Spinal cord (tissue), 10 donors: ENCODE data around the gene CBS. TPM values are rescaled to one million over a fixed set of nuclear protein-coding genes. Genes with fewer than 3 reads are reported as not detected.
"Not testable (repeated sequence)": the region's sequence is repeated elsewhere in the genome, so short reads cannot be mapped to it uniquely, and the experiment has no call there.

Source experiments
- DNase-seq, 6 donors: peaks; one replicate each; pipeline versions ENCODE4 v3.0.0 to v3.0.0-alpha.2; 2013 to 2015; ENCODE audit warnings: low spot score in 6 of 6, low read depth in 4 of 6
- H3K27ac ChIP-seq: one replicate; pipeline ENCODE4 v1.5.1; 2013; ENCODE audit warnings: low read depth, low read length, control low read depth
- H3K27me3 ChIP-seq: one replicate; pipeline ENCODE4 v1.6.1; 2013; ENCODE audit warnings: low read length; ENCODE audit not compliant: control insufficient read depth, insufficient read depth
- H3K36me3 ChIP-seq: one replicate; pipeline ENCODE4 v1.6.1; 2013; ENCODE audit warnings: low read length; ENCODE audit not compliant: control insufficient read depth, insufficient read depth
- H3K4me1 ChIP-seq: one replicate; pipeline ENCODE4 v1.6.1; 2013; ENCODE audit warnings: low read length; ENCODE audit not compliant: control insufficient read depth, insufficient read depth
- H3K4me3 ChIP-seq: one replicate; pipeline ENCODE4 v1.5.1; 2013; ENCODE audit warnings: low read depth, low read length, control low read depth
- H3K9me3 ChIP-seq: one replicate; pipeline ENCODE4 v1.6.1; 2013; ENCODE audit warnings: low read length; ENCODE audit not compliant: control insufficient read depth, insufficient read depth
- WGBS: methylation state at CpG from one replicate; pipeline ENCODE4 v1.1.5; 2013; ENCODE audit warnings: missing lambda C conversion rate; ENCODE audit not compliant: insufficient coverage; 5-methylcytosine and 5-hydroxymethylcytosine counted together
- polyA plus RNA-seq, 2 donors: library from polyadenylated mRNA; unstranded; fragments of 120-200 nt; gene quantifications; one replicate each; pipeline ENCODE4 v1.2.1, GENCODE V29; 2013; ENCODE audit not compliant: insufficient read length in 2 of 2
- total RNA-seq, 2 donors: library from RNA; depleted of rRNA in 1 of 2; stranded (reverse); fragments of 120-200 nt in 1 of 2; fragments of >200 nt in 1 of 2; gene quantifications; one replicate each; pipeline versions ENCODE4 v1.2.3 to v1.2.4, GENCODE V29; 2013 to 2014
- donor health status: healthy.

CBS gene
- total and polyA plus RNA-seq, 4 donors = 25.8 to 135 (median 77.6) TPM

DNA sequence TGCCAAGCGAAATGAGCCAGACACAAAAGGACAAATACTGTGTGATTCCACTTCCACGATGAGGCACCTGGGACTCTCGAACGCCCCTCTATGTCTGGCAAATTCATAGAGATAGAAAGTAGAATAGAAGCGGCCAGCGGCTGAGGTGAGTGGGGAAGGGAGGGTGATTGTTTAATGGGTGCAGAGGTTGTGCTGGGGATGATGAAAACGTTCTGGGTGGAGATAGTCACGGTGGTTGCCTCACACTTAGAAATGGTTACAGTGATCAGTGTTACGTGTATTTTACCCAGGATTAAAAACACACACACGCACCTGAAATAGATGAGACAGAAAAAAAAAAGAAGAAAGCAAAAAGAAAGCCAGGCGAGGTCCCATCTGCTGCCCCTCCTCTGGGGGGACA lies 2.9 kb downstream of the CBS start:
- no CpG with 5 or more reads among the region's 11 CpGs for WGBS
- H3K4me1 ChIP-seq, H3K27ac ChIP-seq, H3K36me3 ChIP-seq, H3K9me3 ChIP-seq, DNase-seq, H3K4me3 ChIP-seq, H3K27me3 ChIP-seq: not testable (repeated sequence)

DNA sequence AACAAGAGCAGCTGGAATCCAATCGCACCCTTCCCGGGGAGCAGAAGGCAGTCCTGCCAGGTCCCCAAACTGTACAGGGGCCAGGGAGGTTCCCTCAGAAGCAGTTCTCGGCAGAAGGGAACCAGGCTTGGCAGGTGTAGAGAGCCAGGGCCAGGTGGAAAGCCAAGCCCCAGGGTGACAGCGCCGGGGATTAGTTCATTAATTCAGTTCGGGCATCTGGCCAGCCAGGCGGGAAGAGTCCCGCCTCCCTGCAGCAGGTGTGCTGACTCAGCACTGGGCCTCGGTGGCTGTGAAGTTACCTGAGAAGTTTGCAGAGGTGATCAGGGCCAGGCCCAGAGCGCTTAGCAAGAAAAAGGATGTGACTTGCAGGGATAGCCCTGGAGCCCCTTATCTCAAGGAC lies 6.0 kb downstream of the CBS start:
- H3K27ac ChIP-seq, H3K4me3 ChIP-seq, H3K4me1 ChIP-seq, H3K36me3 ChIP-seq, H3K9me3 ChIP-seq, H3K27me3 ChIP-seq, DNase-seq: not testable (repeated sequence)
- no CpG with 5 or more reads among the region's 10 CpGs for WGBS

DNA sequence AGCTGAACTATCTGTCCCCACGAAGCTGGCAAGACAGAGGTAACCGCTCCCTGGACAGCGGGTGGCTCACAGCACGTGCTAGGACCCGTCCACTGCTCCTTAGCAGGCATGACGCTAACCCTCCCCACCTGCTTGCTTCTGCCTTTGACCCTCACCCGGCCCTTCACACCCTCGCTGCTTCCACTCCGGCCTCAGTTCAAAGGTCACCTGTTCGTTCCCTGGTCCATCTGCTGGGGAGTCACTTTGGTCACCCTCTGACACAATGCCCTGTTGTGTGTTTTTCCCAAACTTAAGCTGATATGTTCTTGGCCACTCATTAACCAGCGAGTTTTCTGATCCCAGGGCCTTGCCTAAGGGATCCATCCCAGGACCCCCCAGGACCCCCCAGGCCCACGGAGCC lies 7.6 kb downstream of the CBS start:
- not testable (repeated sequence) for H3K9me3 ChIP-seq, H3K36me3 ChIP-seq
- no CpG with 5 or more reads among the region's 12 CpGs for WGBS

DNA sequence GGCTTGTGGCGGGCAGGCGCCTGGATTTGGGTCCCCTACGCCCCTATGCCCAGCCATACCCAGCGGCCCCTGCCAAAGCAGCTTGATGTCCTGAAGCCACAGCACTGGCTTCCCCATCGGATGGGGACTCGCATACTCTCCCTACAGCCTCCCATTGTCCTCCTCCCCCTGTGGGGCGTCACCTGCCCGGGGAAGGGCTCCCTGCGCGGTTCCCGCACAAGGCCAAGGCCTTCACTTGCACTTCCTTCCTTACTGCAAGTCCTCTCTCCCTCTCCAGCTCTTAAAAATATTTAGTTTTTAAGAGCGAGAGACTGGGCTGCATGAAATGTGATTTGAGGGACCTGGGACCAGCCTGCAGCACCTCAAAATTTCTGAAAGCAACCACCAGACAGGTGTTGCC lies 8.9 kb downstream of the CBS start:
- not testable (repeated sequence) for H3K27ac ChIP-seq, H3K27me3 ChIP-seq, H3K4me3 ChIP-seq, H3K9me3 ChIP-seq, DNase-seq, H3K4me1 ChIP-seq, H3K36me3 ChIP-seq
- no CpG with 5 or more reads among the region's 12 CpGs for WGBS

More for the DNA sequence above, 7.6 kb downstream of the CBS start:
- H3K4me1 ChIP-seq, DNase-seq, H3K27ac ChIP-seq, H3K4me3 ChIP-seq, H3K27me3 ChIP-seq: not testable (repeated sequence)

DNA sequence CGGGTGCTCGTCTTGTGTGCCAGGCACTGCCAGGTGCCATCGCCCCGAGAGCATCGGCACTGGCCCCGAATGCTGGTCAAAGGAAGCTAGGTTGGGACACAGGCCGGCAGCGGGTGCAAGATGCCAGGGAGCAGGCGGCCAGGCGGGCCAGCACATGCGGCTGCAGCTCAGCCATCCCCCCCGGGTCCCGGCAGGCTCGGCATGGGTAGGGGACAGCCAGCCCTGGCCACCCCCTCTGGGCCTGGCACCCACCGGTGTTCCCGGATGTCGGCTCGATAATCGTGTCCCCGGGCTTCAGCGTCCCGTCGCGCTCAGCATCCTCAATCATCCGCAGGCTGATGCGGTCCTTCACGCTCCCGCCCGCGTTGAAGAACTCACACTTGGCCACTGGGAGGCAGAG lies 9.6 kb downstream of the CBS start:
- H3K4me1 ChIP-seq, H3K27me3 ChIP-seq, H3K27ac ChIP-seq, H3K36me3 ChIP-seq, DNase-seq, H3K4me3 ChIP-seq, H3K9me3 ChIP-seq: not testable (repeated sequence)
- no CpG with 5 or more reads among the region's 30 CpGs for WGBS

DNA sequence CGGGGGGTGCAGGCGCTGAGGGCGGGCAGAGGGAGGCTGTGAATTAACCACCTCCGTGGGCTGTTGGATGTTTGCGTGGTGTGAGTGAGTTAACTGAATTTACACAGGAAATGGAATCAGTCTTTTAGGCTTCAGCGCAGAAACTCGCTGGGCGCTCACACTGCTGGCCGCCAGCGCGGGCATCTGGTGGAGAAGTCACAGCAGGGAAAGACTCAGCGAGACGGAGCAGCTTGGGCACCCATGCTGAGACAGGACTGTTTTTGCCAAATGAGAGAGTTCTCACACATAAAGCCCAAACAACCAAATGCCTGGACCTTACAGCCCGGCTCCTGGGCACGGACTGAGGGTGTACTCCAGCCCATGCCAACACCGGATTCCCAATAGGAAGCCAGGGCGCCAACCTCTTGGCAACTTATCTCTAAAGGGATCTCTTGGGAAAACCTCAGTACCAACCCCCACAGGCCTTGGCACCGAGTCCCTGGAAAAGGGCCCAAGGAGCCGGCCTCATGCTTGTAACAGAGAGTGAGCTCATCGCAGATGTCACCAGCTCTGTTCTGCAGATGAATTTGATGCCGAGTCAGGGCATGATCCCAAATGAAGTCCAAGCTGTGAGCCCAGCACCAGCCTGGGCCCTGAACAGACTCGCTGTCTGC lies 11.2 kb downstream of the CBS start:
- H3K36me3 ChIP-seq, DNase-seq, H3K27ac ChIP-seq, H3K4me3 ChIP-seq, H3K4me1 ChIP-seq, H3K27me3 ChIP-seq, H3K9me3 ChIP-seq: not testable (repeated sequence)
- WGBS = no CpG with 5 or more reads among the region's 22 CpGs

DNA sequence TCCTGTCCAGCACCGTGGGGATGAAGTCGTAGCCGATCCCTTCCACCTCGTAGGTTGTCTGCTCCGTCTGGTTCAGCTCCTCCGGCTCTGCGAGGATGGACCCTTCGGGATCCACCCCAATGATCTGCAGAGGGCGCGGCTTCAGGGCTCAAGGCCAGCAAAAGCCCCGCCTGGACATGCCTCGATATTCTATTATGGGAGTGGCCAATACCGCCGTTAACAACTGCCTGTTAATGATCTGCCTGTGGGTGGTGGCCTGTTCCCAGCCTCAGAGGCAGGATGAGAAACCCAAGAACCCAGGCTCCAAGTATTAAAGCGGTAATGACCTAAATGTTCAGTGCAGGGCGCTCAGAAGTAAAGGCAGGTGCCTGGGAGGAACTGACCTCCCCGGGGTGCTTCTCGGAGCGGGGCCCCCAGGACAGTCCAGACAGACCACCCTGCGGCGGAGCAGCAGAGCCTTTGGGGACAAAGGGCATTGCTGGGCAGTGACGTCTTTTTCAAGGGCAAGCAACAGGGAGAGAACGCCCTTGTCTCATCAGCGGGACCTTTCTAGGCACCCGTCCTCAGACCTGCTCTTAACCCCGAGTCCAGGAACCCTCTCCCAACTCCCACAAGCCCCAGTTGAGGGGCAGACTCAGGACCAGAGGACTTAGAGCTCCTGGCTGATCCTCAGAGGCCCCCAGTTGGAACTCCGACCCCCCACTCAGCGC lies 12.5 kb downstream of the CBS start:
- not testable (repeated sequence) for H3K36me3 ChIP-seq, H3K27ac ChIP-seq, H3K9me3 ChIP-seq, H3K27me3 ChIP-seq, DNase-seq, H3K4me3 ChIP-seq, H3K4me1 ChIP-seq
- WGBS = 100% methylated on average over 2 of the region's 28 CpGs

DNA sequence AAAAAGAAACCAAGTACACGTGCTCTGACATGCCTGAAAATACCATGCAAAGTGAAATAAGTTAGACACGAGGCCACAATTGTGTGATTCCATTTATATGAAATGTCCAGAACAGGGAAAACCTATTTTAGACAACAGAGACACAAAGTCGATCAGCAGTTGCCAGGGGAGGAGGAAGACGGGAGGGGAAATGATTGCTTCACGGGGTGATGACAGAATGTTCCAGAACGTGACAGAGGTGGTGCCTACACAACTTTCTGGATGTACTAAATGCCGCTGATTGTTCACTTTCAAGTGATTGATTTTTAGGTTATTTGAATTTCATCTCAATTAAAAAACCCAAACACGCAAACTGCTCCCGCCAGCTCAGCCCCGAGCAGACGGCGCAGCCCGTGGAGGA lies 22.5 kb downstream of the CBS start:
- H3K4me1 ChIP-seq, DNase-seq, H3K27ac ChIP-seq, H3K27me3 ChIP-seq, H3K4me3 ChIP-seq, H3K9me3 ChIP-seq, H3K36me3 ChIP-seq: not testable (repeated sequence)
- WGBS = no CpG with 5 or more reads among the region's 13 CpGs

DNA sequence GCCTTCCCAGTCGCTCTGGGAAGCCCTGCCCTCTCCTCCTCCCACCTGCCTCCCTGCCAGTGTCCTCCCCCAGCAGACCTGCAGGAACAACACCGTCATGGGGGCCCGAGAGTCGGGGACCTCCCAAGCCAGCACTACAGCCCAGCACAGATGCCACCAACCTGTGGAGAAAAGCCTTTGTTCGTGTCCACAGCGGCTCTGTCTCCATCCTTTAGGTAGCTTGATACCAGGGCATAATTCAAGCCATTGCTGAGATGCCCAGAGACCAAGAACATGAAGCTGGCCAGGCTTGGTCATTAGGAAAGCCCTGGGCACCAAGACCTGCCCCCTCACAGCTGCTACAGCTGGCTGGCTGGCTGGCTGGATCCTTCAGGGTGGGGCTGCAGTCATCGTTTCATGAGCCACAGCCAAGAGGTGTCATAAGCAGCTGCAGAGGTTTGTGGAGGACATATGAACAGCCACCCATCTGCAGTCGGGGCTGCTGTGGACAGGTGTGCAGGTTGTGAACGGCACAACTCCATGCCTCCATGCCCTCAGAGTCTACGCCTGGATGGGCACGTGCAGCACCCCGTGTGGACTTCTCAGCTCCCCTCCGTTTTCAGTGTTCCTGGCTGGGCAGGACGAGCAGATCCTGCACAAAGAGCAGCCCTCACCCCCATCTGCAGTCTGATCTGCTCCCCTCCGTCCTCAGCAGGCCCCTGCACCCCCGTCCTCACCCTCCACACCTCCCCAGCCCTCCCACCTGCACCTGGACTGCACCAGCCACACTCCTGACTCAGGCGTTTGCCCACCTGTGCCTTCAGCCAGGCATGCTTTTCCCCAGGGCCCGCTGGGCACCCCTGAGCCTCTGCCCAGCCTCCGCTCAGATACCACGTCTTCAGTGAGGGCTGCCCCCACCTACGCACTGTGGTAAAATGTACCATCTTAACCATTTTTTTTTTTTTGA lies 29.5 kb downstream of the CBS start:
- H3K27me3 ChIP-seq, H3K4me3 ChIP-seq, H3K4me1 ChIP-seq, H3K9me3 ChIP-seq, H3K36me3 ChIP-seq, H3K27ac ChIP-seq: not testable (repeated sequence)
- WGBS = 63% methylated on average over 8 of the region's 21 CpGs
- peak in 1 of 6 donors; percentile 6 for DNase-seq
